Esophagus muscularis mucosa (tissue), 4 donors: ENCODE measurements around the gene ZNF3. TPM values are rescaled to one million over a fixed set of nuclear protein-coding genes. Genes with fewer than 3 reads are reported as not detected.
A peak's percentile ranks its signal among the peaks of the same experiment; 100 is the strongest.

Source experiments
- DNase-seq: peaks from one replicate; pipeline ENCODE4 v3.0.0-alpha.2; 2017; ENCODE audit errors: extremely low spot score
- H3K27ac ChIP-seq, 4 donors: fragments of 200-600 bp; sonication (generic); replicated peaks in 1 of 4; 1 replicate in 3 of 4; 2 replicates in 1 of 4; pipeline ENCODE4 v1.5.1; 2016 to 2019; ENCODE audit warnings: mild to moderate bottlenecking in 1 of 4
- H3K27me3 ChIP-seq, 4 donors: fragments of 200-600 bp; sonication (generic); one replicate each; pipeline versions ENCODE4 v1.5.1 to v1.6.0; 2016 to 2019
- H3K36me3 ChIP-seq, 4 donors: fragments of 200-600 bp; sonication (generic); one replicate each; pipeline ENCODE4 v1.5.1; 2016 to 2019
- H3K4me1 ChIP-seq, 4 donors: fragments of 200-600 bp; sonication (generic); one replicate each; pipeline ENCODE4 v1.5.1; 2016 to 2019
- H3K4me3 ChIP-seq, 4 donors: fragments of 200-600 bp; sonication (generic); 1 replicate in 2 of 4; 2 replicates in 2 of 4; pipeline ENCODE4 v1.5.1; 2016 to 2019; ENCODE audit warnings: mild to moderate bottlenecking in 4 of 4, moderate library complexity in 1 of 4
- H3K9me3 ChIP-seq, 4 donors: fragments of 200-600 bp; sonication (generic); 1 replicate in 3 of 4; 2 replicates in 1 of 4; pipeline ENCODE4 v1.5.1; 2016 to 2019
- CTCF ChIP-seq, 3 experiments: fragments of 200-600 bp in 2 of 3; fragments of 450-650 bp in 1 of 3; sonication (generic) in 2 of 3; IDR thresholded peaks; one replicate each; pipeline ENCODE4 v1.5.1; 2017 to 2019; ENCODE audit warnings: antibody characterized with exemption in 3 of 3, mild to moderate bottlenecking in 2 of 3, moderate library complexity in 1 of 3
- EP300 ChIP-seq: sonication (generic); formaldehyde crosslinking; IDR thresholded peaks from one replicate; pipeline ENCODE4 v1.6.1; 2017; ENCODE audit warnings: antibody characterized with exemption
- POLR2A ChIP-seq: fragments of 450-650 bp; IDR thresholded peaks from one replicate; pipeline ENCODE4 v1.6.1; 2017; ENCODE audit warnings: antibody characterized with exemption, moderate library complexity, mild to moderate bottlenecking, low read depth
- POLR2AphosphoS5 ChIP-seq, 2 donors: sonication (generic); formaldehyde crosslinking; IDR thresholded peaks; one replicate each; pipeline ENCODE4 v1.6.1; 2017; ENCODE audit warnings: antibody characterized with exemption in 2 of 2
- WGBS: methylation state at CpG from one replicate; pipeline ENCODE4 v1.1.5; 2018; 5-methylcytosine and 5-hydroxymethylcytosine counted together
- intact Hi-C: fragments of 100-400 bp; cut with DNase I; formaldehyde crosslinking; loops from one replicate; pipeline ENCODE4 v1.15.1; 2023
- total RNA-seq, 4 donors: library from RNA; depleted of rRNA; stranded (reverse); fragments of >200 nt; gene quantifications; one replicate each; pipeline versions ENCODE4 v1.1.0 to v1.2.1, GENCODE V29; 2016

ZNF3 gene
- total RNA-seq, 4 donors from 2014 or later: 15.6 to 25.3 (median 20.7) TPM

GRCh38 chr7:100088621-100089457, 7.3 kb upstream of the ZNF3 start, which contains the start of gene COPS6:
Gene COPS6 (plus strand): TSS chr7:100088969. CDS start chr7:100088991, 22 bp downstream.
- peak within 1 kb of the TSS; percentile 84 to 91 (median 90) for H3K27ac ChIP-seq
- intact Hi-C loops: loop anchor here (10.0 kb wide), 2 partner anchors 94 to 174 kb away; partner anchors contain the start of gene TRIM4
- no peak for TF ChIP-seq EP300
- peak; percentile 73 for TF ChIP-seq POLR2A
- TF ChIP-seq CTCF (IDR thresholded peaks at IDR 0.05): peak in 1 of 3 experiments; percentile 36
- TF ChIP-seq POLR2AphosphoS5 (IDR thresholded peaks at IDR 0.05): peak; percentile 92 to 95
- H3K4me1 ChIP-seq: peaks cover 18 to 46% (median 39%) of the 10 kb centered on the region in 4 donors
- peak; percentile 96 for DNase-seq
- H3K36me3 ChIP-seq: peaks cover 30 to 40% (median 38%) of the 10 kb centered on the region in 4 donors
- WGBS: under 1% methylated on average over 17 of the region's 68 CpGs
- peak within 1 kb of the TSS; percentile 71 to 98 (median 90) for H3K4me3 ChIP-seq
- no peaks in the 10 kb centered on the region for H3K9me3 ChIP-seq
- H3K27me3 ChIP-seq: peaks cover 0 to 5% (median 0%) of the 10 kb centered on the region in 4 donors

- no peak for DNase-seq
- Histone ChIP-seq H3K36me3 (peaks cover 24 to 33% (median 31%) of the 10 kb centered on the region in 4 donors), H3K4me1 (peaks cover 18 to 40% (median 32%) of the 10 kb centered on the region in 4 donors), H3K9me3 (no peaks in the 10 kb centered on the region), H3K4me3 (peak overlapping the region; percentile 71 to 98 (median 90)), H3K27me3 (peaks cover 0 to 5% (median 0%) of the 10 kb centered on the region in 4 donors), H3K27ac (peak overlapping the region; percentile 84 to 91 (median 90))
- no peak for TF ChIP-seq POLR2A
- no peak for TF ChIP-seq POLR2AphosphoS5 (IDR thresholded peaks at IDR 0.05)
- no peak for TF ChIP-seq EP300
- no peak for TF ChIP-seq CTCF (IDR thresholded peaks at IDR 0.05)
- intact Hi-C loops: loop anchor here (10.0 kb wide), 2 partner anchors 93 to 173 kb away; partner anchors contain the start of gene TRIM4
- WGBS: 76% methylated on average over 11 of the region's 11 CpGs
Observed at GRCh38 chr7:100088095-100088620, 6.6 kb upstream of the ZNF3 start.

- DNase-seq: no peak
- no peak for TF ChIP-seq CTCF (IDR thresholded peaks at IDR 0.05)
- TF ChIP-seq EP300: no peak
- TF ChIP-seq POLR2AphosphoS5 (IDR thresholded peaks at IDR 0.05): peak in 1 of 2 donors; percentile 81
- Histone ChIP-seq H3K9me3 (no peaks in the 10 kb centered on the region), H3K4me3 (no peak overlapping the region), H3K27me3 (peaks cover 0 to 5% (median 0%) of the 10 kb centered on the region in 4 donors), H3K4me1 (peaks cover 26 to 45% (median 37%) of the 10 kb centered on the region in 4 donors), H3K27ac (peak overlapping the region; percentile 43 to 91 (median 87)), H3K36me3 (peaks cover 17 to 24% (median 21%) of the 10 kb centered on the region in 4 donors)
- intact Hi-C loops: loop anchor here (10.0 kb wide), 2 partner anchors 92 to 172 kb away; partner anchors contain the start of gene TRIM4
- WGBS: 52% methylated on average over 10 of the region's 10 CpGs
Observed at GRCh38 chr7:100087055-100087750, 5.7 kb upstream of the ZNF3 start.

GRCh38 chr7:100085515-100085914, 4.0 kb upstream of the ZNF3 start:
- 48% methylated on average over 3 of the region's 3 CpGs for WGBS
- TF ChIP-seq EP300: no peak
- TF ChIP-seq CTCF (IDR thresholded peaks at IDR 0.05): no peak
- TF ChIP-seq POLR2AphosphoS5 (IDR thresholded peaks at IDR 0.05): no peak
- no peak for TF ChIP-seq POLR2A
- Histone ChIP-seq H3K36me3 (peaks cover 2 to 7% (median 4%) of the 10 kb centered on the region in 4 donors), H3K4me1 (peaks cover 31 to 55% (median 44%) of the 10 kb centered on the region in 4 donors), H3K4me3 (no peak overlapping the region), H3K27me3 (peaks cover 0 to 5% (median 0%) of the 10 kb centered on the region in 4 donors), H3K27ac (no peak overlapping the region), H3K9me3 (no peaks in the 10 kb centered on the region)
- DNase-seq: no peak
- intact Hi-C loops: loop anchor here (10.0 kb wide), 2 partner anchors 91 to 171 kb away; partner anchors contain the start of gene TRIM4
